Chondrocyte (in vitro differentiated cells): ENCODE measurements around the gene CLEC7A. TPM values are rescaled to one million over a fixed set of nuclear protein-coding genes. Genes with fewer than 3 reads are reported as not detected.

ENCODE experiments used
- DNase-seq: peaks from one replicate; pipeline ENCODE4 v3.0.0; 2021; ENCODE audit warnings: mixed read lengths, low spot score
- H3K27ac Mint-ChIP-seq: one replicate; pipeline ENCODE4 v1.8.0; 2021; ENCODE audit warnings: mild to moderate bottlenecking, moderate library complexity, mixed read lengths; ENCODE audit not compliant: unreplicated experiment
- H3K27me3 Mint-ChIP-seq: 2 replicates; pipeline ENCODE4 v1.8.0; 2021; ENCODE audit warnings: low read depth, mixed read lengths
- H3K36me3 Mint-ChIP-seq: 2 replicates; pipeline ENCODE4 v1.8.0; 2021; ENCODE audit warnings: low read depth, mixed read lengths
- H3K4me1 Mint-ChIP-seq: 2 replicates; pipeline ENCODE4 v1.8.0; 2021; ENCODE audit warnings: low read depth, mild to moderate bottlenecking, mixed read lengths
- H3K4me3 Mint-ChIP-seq: one replicate; pipeline ENCODE4 v1.8.0; 2021; ENCODE audit warnings: mild to moderate bottlenecking, moderate library complexity, mixed read lengths; ENCODE audit not compliant: unreplicated experiment
- H3K9me3 Mint-ChIP-seq: 2 replicates; pipeline ENCODE4 v1.8.0; 2021; ENCODE audit warnings: low read depth, mixed read lengths
- total RNA-seq: library from RNA; stranded (reverse); gene quantifications from 3 replicates; pipeline ENCODE4 v1.2.1, GENCODE V29; 2021
- TF ChIP-seq, protein P1 (sequence below): fragments of 200-600 bp; sonication (generic); IDR thresholded peaks from 2 replicates; pipeline ENCODE4 v1.5.0; 2021; ENCODE audit warnings: antibody characterized with exemption, mild to moderate bottlenecking, moderate library complexity

Gene CLEC7A
- total RNA-seq, 1 donor from 2014 or later = not detected

DNA sequence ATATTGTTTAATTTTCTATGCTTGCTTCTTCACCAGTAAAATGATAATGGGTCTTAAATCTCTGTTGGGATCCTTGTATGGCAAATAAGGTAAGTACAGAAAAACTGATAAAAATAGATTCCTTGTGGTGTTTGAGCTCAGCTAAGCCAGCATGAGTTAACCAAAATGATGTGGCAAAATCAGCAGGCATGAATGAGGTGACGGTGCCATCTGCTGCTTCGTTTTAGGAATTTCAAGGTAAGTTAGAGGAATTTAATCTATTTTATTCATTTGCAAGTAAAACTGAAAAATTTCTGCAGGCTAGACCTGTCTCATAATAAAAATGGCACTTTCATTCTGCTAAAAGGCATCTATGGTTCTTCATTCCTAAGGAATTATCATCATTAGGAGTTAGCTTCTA, 10.0 kb upstream of the CLEC7A start:
- Mint-ChIP-seq H3K4me3 (no peak overlapping the region), H3K4me1 (peaks cover 7% of the 10 kb centered on the region), H3K27ac (no peak overlapping the region), H3K27me3 (peaks cover 2% of the 10 kb centered on the region), H3K9me3 (no peaks in the 10 kb centered on the region), H3K36me3 (no peaks in the 10 kb centered on the region)
- TF ChIP-seq, protein P1, sequence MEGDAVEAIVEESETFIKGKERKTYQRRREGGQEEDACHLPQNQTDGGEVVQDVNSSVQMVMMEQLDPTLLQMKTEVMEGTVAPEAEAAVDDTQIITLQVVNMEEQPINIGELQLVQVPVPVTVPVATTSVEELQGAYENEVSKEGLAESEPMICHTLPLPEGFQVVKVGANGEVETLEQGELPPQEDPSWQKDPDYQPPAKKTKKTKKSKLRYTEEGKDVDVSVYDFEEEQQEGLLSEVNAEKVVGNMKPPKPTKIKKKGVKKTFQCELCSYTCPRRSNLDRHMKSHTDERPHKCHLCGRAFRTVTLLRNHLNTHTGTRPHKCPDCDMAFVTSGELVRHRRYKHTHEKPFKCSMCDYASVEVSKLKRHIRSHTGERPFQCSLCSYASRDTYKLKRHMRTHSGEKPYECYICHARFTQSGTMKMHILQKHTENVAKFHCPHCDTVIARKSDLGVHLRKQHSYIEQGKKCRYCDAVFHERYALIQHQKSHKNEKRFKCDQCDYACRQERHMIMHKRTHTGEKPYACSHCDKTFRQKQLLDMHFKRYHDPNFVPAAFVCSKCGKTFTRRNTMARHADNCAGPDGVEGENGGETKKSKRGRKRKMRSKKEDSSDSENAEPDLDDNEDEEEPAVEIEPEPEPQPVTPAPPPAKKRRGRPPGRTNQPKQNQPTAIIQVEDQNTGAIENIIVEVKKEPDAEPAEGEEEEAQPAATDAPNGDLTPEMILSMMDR = peak; percentile 88
- DNase-seq = no peak

DNA sequence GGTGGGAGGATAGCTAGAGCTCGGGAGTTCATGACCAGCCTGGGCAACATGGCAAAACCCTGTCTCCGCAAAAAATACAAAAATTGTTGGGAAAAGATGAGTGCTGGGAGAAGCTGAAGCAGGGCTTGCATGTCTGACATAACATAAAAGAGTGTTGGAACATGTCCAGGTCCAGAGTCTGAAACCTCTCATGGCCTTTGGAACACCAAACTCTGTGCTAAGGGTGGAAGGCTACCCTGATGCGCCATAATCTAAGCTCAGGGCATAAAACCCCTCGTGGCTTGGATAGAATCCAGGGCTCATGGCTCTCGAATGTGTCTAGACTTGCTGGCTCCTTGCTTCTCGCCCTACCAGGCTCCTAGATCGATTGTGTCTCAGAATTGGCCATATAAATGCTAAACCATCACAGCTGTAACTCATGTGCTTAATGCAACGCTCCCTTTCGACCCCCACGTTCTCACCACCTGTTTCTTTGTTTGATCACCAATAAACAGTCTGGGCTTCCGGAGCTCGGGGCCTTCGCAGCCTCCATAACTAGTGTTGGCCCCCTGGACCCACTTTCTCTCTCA, 6.7 kb upstream of the CLEC7A start:
- TF ChIP-seq, protein P1 = no peak
- no peak overlapping the region for H3K4me3 Mint-ChIP-seq
- no peak for DNase-seq
- H3K36me3 Mint-ChIP-seq = no peaks in the 10 kb centered on the region
- no peaks in the 10 kb centered on the region for H3K9me3 Mint-ChIP-seq
- no peaks in the 10 kb centered on the region for H3K27me3 Mint-ChIP-seq
- peaks cover 8% of the 10 kb centered on the region for H3K4me1 Mint-ChIP-seq
- no peak overlapping the region for H3K27ac Mint-ChIP-seq

DNA sequence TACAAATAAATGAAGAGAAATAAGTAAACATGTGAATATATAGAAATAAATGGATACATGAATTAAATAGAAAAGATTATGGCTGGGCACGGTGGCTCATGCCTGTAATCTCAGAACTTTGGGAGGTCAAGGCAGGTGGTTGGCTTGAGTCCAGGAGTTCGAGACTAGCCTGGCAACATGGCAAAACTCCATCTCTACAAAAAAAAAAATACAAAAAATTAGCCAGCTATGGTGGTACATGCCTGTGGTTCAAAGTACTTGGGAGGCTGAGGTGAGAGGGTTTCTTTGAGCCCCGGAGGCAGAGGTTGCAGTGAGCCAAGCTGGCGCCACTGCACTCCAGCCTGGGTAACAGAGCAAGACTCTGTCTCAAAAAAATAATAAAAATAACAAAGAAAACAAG, 5.1 kb upstream of the CLEC7A start:
- H3K9me3 Mint-ChIP-seq = no peaks in the 10 kb centered on the region
- no peak overlapping the region for H3K4me3 Mint-ChIP-seq
- no peak overlapping the region for H3K27ac Mint-ChIP-seq
- H3K4me1 Mint-ChIP-seq = peaks cover 8% of the 10 kb centered on the region
- no peaks in the 10 kb centered on the region for H3K27me3 Mint-ChIP-seq
- DNase-seq = no peak
- H3K36me3 Mint-ChIP-seq = no peaks in the 10 kb centered on the region
- TF ChIP-seq, protein P1 = no peak

DNA sequence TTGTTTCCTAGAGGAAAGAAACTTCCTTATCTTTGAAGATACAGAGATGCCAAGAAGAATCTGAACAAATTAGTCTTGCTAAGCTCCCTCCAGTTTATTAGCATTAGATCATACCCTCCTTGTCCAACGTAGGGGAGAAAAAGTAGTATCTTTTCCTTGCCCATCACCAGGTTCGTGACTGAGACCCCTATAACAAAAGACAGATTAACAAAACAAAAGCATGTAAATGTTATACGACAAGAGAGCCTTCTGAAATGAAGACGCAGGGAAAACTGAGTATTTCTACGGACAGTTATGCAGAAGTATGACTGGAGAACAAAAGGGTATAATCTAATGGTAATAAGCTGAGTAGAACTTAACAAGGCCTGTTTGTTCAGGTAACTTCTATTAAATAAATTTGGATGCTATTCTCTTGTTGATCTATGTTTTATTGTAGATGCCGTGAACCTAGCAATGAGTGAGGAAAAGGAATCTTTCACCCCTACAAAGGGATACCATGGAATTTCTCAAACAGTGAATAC, 2.9 kb upstream of the CLEC7A start:
- H3K36me3 Mint-ChIP-seq = no peaks in the 10 kb centered on the region
- peaks cover 5% of the 10 kb centered on the region for H3K4me1 Mint-ChIP-seq
- no peak overlapping the region for H3K27ac Mint-ChIP-seq
- H3K27me3 Mint-ChIP-seq = no peaks in the 10 kb centered on the region
- TF ChIP-seq, protein P1 = no peak
- H3K9me3 Mint-ChIP-seq = no peaks in the 10 kb centered on the region
- no peak for DNase-seq
- H3K4me3 Mint-ChIP-seq = no peak overlapping the region

DNA sequence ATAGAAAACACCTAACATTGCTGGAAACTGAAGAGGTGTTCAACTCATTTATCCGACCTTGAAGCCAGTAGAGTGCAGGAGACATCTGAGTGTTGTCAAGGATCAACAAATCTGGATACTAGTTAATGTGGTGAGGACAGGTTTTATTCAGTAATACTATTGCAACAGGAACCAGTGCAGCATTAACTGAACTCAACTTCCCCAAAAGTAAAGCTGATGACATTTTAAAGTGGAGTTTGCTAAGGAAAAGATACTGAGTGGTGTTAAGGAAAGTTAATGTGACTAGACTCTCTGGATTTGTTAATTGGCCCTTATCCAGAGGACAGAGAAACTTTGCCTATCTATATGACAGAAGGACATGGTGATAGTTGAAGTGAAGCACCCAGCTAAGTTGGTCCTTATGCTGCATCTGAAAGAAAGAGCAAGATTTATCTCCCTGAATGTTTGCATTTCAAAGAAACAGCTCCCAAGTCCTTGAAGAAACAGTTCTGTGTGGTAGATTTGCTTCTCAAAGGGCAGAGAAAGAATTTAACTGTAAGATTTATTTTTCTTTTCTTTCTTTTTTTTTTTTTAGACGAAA, 1.2 kb upstream of the CLEC7A start:
- H3K4me1 Mint-ChIP-seq = peaks cover 5% of the 10 kb centered on the region
- H3K4me3 Mint-ChIP-seq = no peak overlapping the region
- H3K36me3 Mint-ChIP-seq = no peaks in the 10 kb centered on the region
- DNase-seq = no peak
- H3K9me3 Mint-ChIP-seq = no peaks in the 10 kb centered on the region
- peaks cover 3% of the 10 kb centered on the region for H3K27me3 Mint-ChIP-seq
- no peak overlapping the region for H3K27ac Mint-ChIP-seq
- TF ChIP-seq, protein P1 = no peak
